Inflammatory macrophage treated with lipopolysaccharide for 4 hours (primary cell): ENCODE data around the gene CROCC2.

Experiments
- DNase-seq: peaks from one replicate; pipeline ENCODE4 v3.0.0-alpha.2; 2020

The CROCC2 gene

GRCh38 chr2:240876035-240876474 is 30.1 kb upstream of the CROCC2 start:
- no peak for DNase-seq

GRCh38 chr2:240876475-240877251 is 29.5 kb upstream of the CROCC2 start:
- no peak for DNase-seq

- no peak for DNase-seq
Observed at GRCh38 chr2:240877460-240878340, 28.4 kb upstream of the CROCC2 start.

GRCh38 chr2:240878341-240878936 is 27.7 kb upstream of the CROCC2 start:
- DNase-seq = no peak

- no peak for DNase-seq
Observed at GRCh38 chr2:240879105-240879504, 27.0 kb upstream of the CROCC2 start.

GRCh38 chr2:240881913-240882312 is 24.2 kb upstream of the CROCC2 start:
- DNase-seq = no peak

- DNase-seq = no peak
Observed at GRCh38 chr2:240884221-240884620, 21.9 kb upstream of the CROCC2 start.

- no peak for DNase-seq
Observed at GRCh38 chr2:240884745-240885144, 21.4 kb upstream of the CROCC2 start.

GRCh38 chr2:240885566-240885965 is 20.6 kb upstream of the CROCC2 start:
- no peak for DNase-seq

GRCh38 chr2:240886023-240886565 is 20.0 kb upstream of the CROCC2 start:
- no peak for DNase-seq

GRCh38 chr2:240886678-240887609 is 19.2 kb upstream of the CROCC2 start:
- no peak for DNase-seq

- no peak for DNase-seq
Observed at GRCh38 chr2:240887631-240888030, 18.5 kb upstream of the CROCC2 start.

GRCh38 chr2:240888130-240888889 is 17.8 kb upstream of the CROCC2 start:
- no peak for DNase-seq

GRCh38 chr2:240888890-240889573 is 17.1 kb upstream of the CROCC2 start:
- no peak for DNase-seq

- DNase-seq = no peak
Observed at GRCh38 chr2:240889601-240890560, 16.3 kb upstream of the CROCC2 start.

- no peak for DNase-seq
Observed at GRCh38 chr2:240890691-240891090, 15.4 kb upstream of the CROCC2 start.

- no peak for DNase-seq
Observed at GRCh38 chr2:240891492-240892340, 14.4 kb upstream of the CROCC2 start.

GRCh38 chr2:240892356-240892755 is 13.8 kb upstream of the CROCC2 start:
- no peak for DNase-seq
